Anterior cingulate cortex (tissue), 58 donors: ENCODE results near the gene AK8.
"Not testable (repeated sequence)": the region's sequence is repeated elsewhere in the genome, so short reads cannot be mapped to it uniquely, and the experiment has no call there.

Experiments used
- DNase-seq, 58 donors: peaks; one replicate each; lab custom pipeline; 2025; lab: John Stamatoyannopoulos, UW

Gene AK8

GRCh38 chr9:132780230-132781007 lies 97.7 kb downstream of the AK8 start:
- DNase-seq: no peak

GRCh38 chr9:132776891-132777290 lies 101.2 kb downstream of the AK8 start:
- no peak for DNase-seq

GRCh38 chr9:132776268-132776667 lies 101.8 kb downstream of the AK8 start:
- no peak for DNase-seq

GRCh38 chr9:132775720-132776119 lies 102.4 kb downstream of the AK8 start:
- DNase-seq: no peak

- no peak for DNase-seq
Measured at GRCh38 chr9:132774886-132775285, 103.2 kb downstream of the AK8 start.

- no peak for DNase-seq
Measured at GRCh38 chr9:132773764-132774339, 104.2 kb downstream of the AK8 start.

GRCh38 chr9:132773093-132773492 lies 105.0 kb downstream of the AK8 start:
- no peak for DNase-seq

- DNase-seq: not testable (repeated sequence)
Measured at GRCh38 chr9:132771752-132772151, 106.3 kb downstream of the AK8 start.

GRCh38 chr9:132770770-132771310 lies 107.2 kb downstream of the AK8 start:
- no peak for DNase-seq

GRCh38 chr9:132769906-132770769 lies 107.9 kb downstream of the AK8 start:
- DNase-seq: peak in 18 of 58 donors; percentile 7 to 53 (median 18)

GRCh38 chr9:132768932-132769905 lies 108.9 kb downstream of the AK8 start:
- DNase-seq: peak in 5 of 58 donors; percentile 6 to 34 (median 11)

GRCh38 chr9:132763574-132763973 lies 114.5 kb downstream of the AK8 start:
- DNase-seq: no peak

- no peak for DNase-seq
Measured at GRCh38 chr9:132762896-132763295, 115.2 kb downstream of the AK8 start.

GRCh38 chr9:132761602-132762001 lies 116.5 kb downstream of the AK8 start:
- DNase-seq: no peak

GRCh38 chr9:132760057-132760456 lies 118.0 kb downstream of the AK8 start:
- DNase-seq: no peak

- DNase-seq: no peak
Measured at GRCh38 chr9:132757016-132757415, 121.1 kb downstream of the AK8 start.

GRCh38 chr9:132756214-132756845 lies 121.8 kb downstream of the AK8 start:
- DNase-seq: no peak

- DNase-seq: no peak
Measured at GRCh38 chr9:132755096-132755495, 123.0 kb downstream of the AK8 start.

GRCh38 chr9:132754236-132754635 lies 123.8 kb downstream of the AK8 start:
- DNase-seq: no peak

GRCh38 chr9:132753593-132753880 lies 124.5 kb downstream of the AK8 start:
- no peak for DNase-seq
